GM23248 (cell line): ENCODE results near the gene STARD3.

Source experiments
- EZH2 ChIP-seq: fragments of 200-600 bp; sonication (generic); IDR thresholded peaks from 2 replicates; pipeline ENCODE4 v1.6.1; 2018; ENCODE audit warnings: antibody characterized with exemption, mild to moderate bottlenecking; ENCODE audit not compliant: insufficient read depth, poor library complexity, severe bottlenecking
- EZH2phosphoT487 ChIP-seq: fragments of 200-600 bp; sonication (generic); IDR thresholded peaks from 2 replicates; pipeline ENCODE4 v1.6.1; 2018; ENCODE audit warnings: antibody characterized with exemption, moderate library complexity, mild to moderate bottlenecking, low read depth; ENCODE audit not compliant: insufficient read depth

GRCh38 chr17:39622380-39623006, 14.5 kb upstream of the STARD3 start:
- no peak for TF ChIP-seq EZH2
- no peak for TF ChIP-seq EZH2phosphoT487
